DND-41 (cell line): ENCODE results near the gene TXNDC11.
A peak's percentile ranks its signal among the peaks of the same experiment; 100 is the strongest.

Source experiments
- ATAC-seq: fragments of 200-7000 bp; cut with Tn5 transposase; 3 replicates; pipeline ENCODE4 v1.9.1; 2021; ENCODE audit warnings: low read depth; ENCODE audit not compliant: insufficient read depth
- DNase-seq: peaks from one replicate; pipeline ENCODE4 v3.0.0-alpha.2; 2020
- H2AFZ ChIP-seq: 2 replicates; pipeline ENCODE4 v1.6.0; 2012; ENCODE audit warnings: low read depth, low read length
- H3K27ac ChIP-seq: 2 replicates; pipeline ENCODE4 v1.5.1; 2012; ENCODE audit warnings: low read length, inconsistent platforms
- H3K27me3 ChIP-seq: fragments of 200-600 bp; sonication (generic); 2 replicates; pipeline ENCODE4 v1.6.0; 2012; ENCODE audit warnings: low read length, mild to moderate bottlenecking, inconsistent platforms; ENCODE audit not compliant: insufficient read depth, poor library complexity
- H3K36me3 ChIP-seq: 2 replicates; pipeline ENCODE4 v1.5.1; 2012; ENCODE audit warnings: low read length, inconsistent platforms; ENCODE audit not compliant: insufficient read depth
- H3K4me1 ChIP-seq: 2 replicates; pipeline ENCODE4 v1.5.1; 2012; ENCODE audit warnings: mild to moderate bottlenecking, low read length; ENCODE audit not compliant: insufficient read depth
- H3K4me2 ChIP-seq: 2 replicates; pipeline ENCODE4 v1.6.0; 2012; ENCODE audit warnings: mild to moderate bottlenecking, moderate library complexity, low read length, inconsistent platforms; ENCODE audit not compliant: insufficient read depth
- H3K4me3 ChIP-seq, 2 experiments: fragments of 200-600 bp in 1 of 2; shearing (Covaris generic) in 1 of 2; 2 replicates each; pipeline ENCODE4 v1.5.1; 2012 to 2016; ENCODE audit warnings: inconsistent platforms in 2 of 2, low read length in 2 of 2, mild to moderate bottlenecking in 2 of 2, low read depth in 1 of 2, moderate library complexity in 1 of 2
- H3K79me2 ChIP-seq: 2 replicates; pipeline ENCODE4 v1.6.0; 2012; ENCODE audit warnings: low read length, inconsistent platforms; ENCODE audit not compliant: insufficient read depth
- H3K9ac ChIP-seq: 2 replicates; pipeline ENCODE4 v1.6.0; 2012; ENCODE audit warnings: low read depth, mild to moderate bottlenecking, inconsistent platforms, low read length, moderate library complexity
- H3K9me3 ChIP-seq: 2 replicates; pipeline ENCODE4 v1.5.1; 2012; ENCODE audit warnings: low read length, moderate library complexity, mild to moderate bottlenecking, inconsistent platforms; ENCODE audit not compliant: insufficient read depth, severe bottlenecking
- H4K20me1 ChIP-seq: 2 replicates; pipeline ENCODE4 v1.6.0; 2012; ENCODE audit warnings: low read length; ENCODE audit not compliant: insufficient read depth
- CTCF ChIP-seq: IDR thresholded peaks from 2 replicates; pipeline ENCODE4 v1.5.1; 2012; ENCODE audit warnings: borderline replicate concordance, low read length, moderate library complexity, mild to moderate bottlenecking; ENCODE audit not compliant: poor library complexity, severe bottlenecking; ENCODE audit errors: extremely low read depth
- EZH2 ChIP-seq: IDR thresholded peaks from 3 replicates; pipeline ENCODE4 v1.6.1; 2012; ENCODE audit warnings: borderline replicate concordance, low read depth, mild to moderate bottlenecking, moderate library complexity, low read length, inconsistent platforms; ENCODE audit not compliant: severe bottlenecking

Gene TXNDC11

GRCh38 chr16:11667824-11668622, 74.6 kb downstream of the TXNDC11 start, which contains the start of gene SNN:
TSS of gene SNN (plus strand) at chr16:11668455. CDS start at chr16:11676060, 7,605 bp downstream.
- Histone ChIP-seq H3K4me2 (peak within 1 kb of the TSS; percentile 94), H3K27me3 (no peaks in the 10 kb centered on the region), H3K9me3 (no peaks in the 10 kb centered on the region), H3K36me3 (no peaks in the 10 kb centered on the region; the same call in 1 of the 2 replicates), H2AFZ (peak within 1 kb of the TSS; percentile 89), H4K20me1 (peaks cover 41% of the 10 kb centered on the region), H3K4me3 (peak within 1 kb of the TSS; percentile 59 to 76), H3K4me1 (peaks cover 84% of the 10 kb centered on the region), H3K27ac (peak within 1 kb of the TSS; percentile 86), H3K9ac (peak within 1 kb of the TSS; percentile 75), H3K79me2 (peaks cover 44% of the 10 kb centered on the region)
- TF ChIP-seq EZH2 (no peak), CTCF (no peak)
- DNase-seq (peak; percentile 89), ATAC-seq (peak; percentile 84)

- Histone ChIP-seq H3K27me3 (no peaks in the 10 kb centered on the region), H3K4me3 (peak overlapping the region in 1 of 2 experiments; percentile 61; a peak in 2 of 4 replicates), H3K36me3 (no peaks in the 10 kb centered on the region), H3K27ac (peak overlapping the region; percentile 86), H3K79me2 (peaks cover 37% of the 10 kb centered on the region), H3K9me3 (no peaks in the 10 kb centered on the region), H3K4me1 (peaks cover 79% of the 10 kb centered on the region), H2AFZ (peak overlapping the region; percentile 89), H3K4me2 (peak overlapping the region; percentile 86), H3K9ac (peak overlapping the region; percentile 58; the same call in 1 of the 2 replicates), H4K20me1 (peaks cover 36% of the 10 kb centered on the region)
- ATAC-seq (no peak), DNase-seq (no peak)
- TF ChIP-seq CTCF, result no peak
- TF ChIP-seq EZH2, result no peak
These were observed 75.3 kb downstream of the TXNDC11 start for GRCh38 chr16:11667221-11667823.

GRCh38 chr16:11666103-11667055, 76.3 kb downstream of the TXNDC11 start:
- peaks cover 26% of the 10 kb centered on the region for H4K20me1 ChIP-seq
- H3K27ac ChIP-seq, result peak overlapping the region; percentile 82
- no peak overlapping the region for H2AFZ ChIP-seq
- no peak for ATAC-seq
- H3K9ac ChIP-seq, result 0 out of 2 replicates have a peak overlapping the region, but pooled peaks have one; percentile 46
- no peak for TF ChIP-seq EZH2
- no peak for TF ChIP-seq CTCF
- no peak overlapping the region for H3K4me3 ChIP-seq
- H3K4me1 ChIP-seq, result peaks cover 72% of the 10 kb centered on the region
- no peaks in the 10 kb centered on the region for H3K36me3 ChIP-seq
- DNase-seq, result peak; percentile 48
- H3K79me2 ChIP-seq, result peaks cover 28% of the 10 kb centered on the region
- 0 out of 2 replicates have a peak overlapping the region, but pooled peaks have one; percentile 60 for H3K4me2 ChIP-seq
- H3K9me3 ChIP-seq, result no peaks in the 10 kb centered on the region
- no peaks in the 10 kb centered on the region for H3K27me3 ChIP-seq
